Aorta (tissue), 5 donors: ENCODE data around the gene ASF1A. TPM values are rescaled to one million over a fixed set of nuclear protein-coding genes. Genes with fewer than 3 reads are reported as not detected.
A peak's percentile ranks its signal among the peaks of the same experiment; 100 is the strongest.

Experiments
- ATAC-seq: fragments of 200-7000 bp; cut with Tn5 transposase; one replicate; pipeline ENCODE4 v1.9.1; 2022; ENCODE audit warnings: moderate library complexity; ENCODE audit not compliant: low FRiP score
- DNase-seq, 2 donors: peaks; one replicate each; pipeline ENCODE4 v3.0.0-alpha.2; 2020
- H3K27ac ChIP-seq, 2 donors: one replicate each; pipeline ENCODE4 v1.5.1; 2013; ENCODE audit warnings: low read length in 2 of 2, mild to moderate bottlenecking in 2 of 2, moderate library complexity in 2 of 2, control low read depth in 1 of 2, inconsistent platforms in 1 of 2, low read depth in 1 of 2
- H3K27me3 ChIP-seq, 2 donors: one replicate each; pipeline ENCODE4 v1.6.1; 2013; ENCODE audit warnings: control low read depth in 1 of 2, low read length in 1 of 2, mild to moderate bottlenecking in 1 of 2, moderate library complexity in 1 of 2; ENCODE audit not compliant: insufficient read depth in 2 of 2, control insufficient read depth in 1 of 2
- H3K36me3 ChIP-seq, 2 donors: one replicate each; pipeline ENCODE4 v1.6.1; 2013; ENCODE audit warnings: control low read depth in 1 of 2, low read length in 1 of 2, mild to moderate bottlenecking in 1 of 2; ENCODE audit not compliant: insufficient read depth in 2 of 2, control insufficient read depth in 1 of 2
- H3K4me1 ChIP-seq, 2 donors: one replicate each; pipeline ENCODE4 v1.6.1; 2013; ENCODE audit warnings: low read length in 2 of 2, control low read depth in 1 of 2, mild to moderate bottlenecking in 1 of 2, moderate library complexity in 1 of 2; ENCODE audit not compliant: insufficient read depth in 2 of 2, control insufficient read depth in 1 of 2
- H3K4me3 ChIP-seq, 2 donors: one replicate each; pipeline ENCODE4 v1.5.1; 2013; ENCODE audit warnings: low read length in 2 of 2, control low read depth in 1 of 2, mild to moderate bottlenecking in 1 of 2
- H3K9me3 ChIP-seq: one replicate; pipeline ENCODE4 v1.6.1; 2013; ENCODE audit warnings: mild to moderate bottlenecking, low read length; ENCODE audit not compliant: control insufficient read depth
- WGBS, 2 donors: extraction: QIAGEN DNeasy Blood & Tissue Kit; methylation state at CpG; one replicate each; pipeline ENCODE4 v1.1.7; 2013; 5-methylcytosine and 5-hydroxymethylcytosine counted together
- intact Hi-C, 2 donors: fragments of 100-400 bp; cut with DNase I; formaldehyde crosslinking; loops; one replicate each; pipeline versions ENCODE4 v1.14.2 to v1.15.0; 2022
- polyA plus RNA-seq, 2 donors: library from polyadenylated mRNA; stranded (reverse); fragments of 200-250 nt; gene quantifications; one replicate each; pipeline ENCODE4 v1.2.3, GENCODE V29; 2013
- total RNA-seq, 2 donors: library from RNA; stranded (reverse); fragmentation: NEBNext Ultra II Directional; extraction: Animal tissue kit (Norgen Biotek cat#: 25700); gene quantifications; one replicate each; pipeline ENCODE4 v1.2.1, GENCODE V29; 2021
- donor health status: healthy with polysubstance abuse.
- donor health status: Bipolar disorder and iron deficiency.
- donor health status: DM: no; HTN: no; CAD: no.
- donor health status: DM: no; HTN: no; CAD: no.
- donor health status: DM: yes; HTN: yes; CAD: no.

Gene ASF1A
- total and polyA plus RNA-seq, 4 donors: 11.5 to 17.4 (median 12.7) TPM

DNA sequence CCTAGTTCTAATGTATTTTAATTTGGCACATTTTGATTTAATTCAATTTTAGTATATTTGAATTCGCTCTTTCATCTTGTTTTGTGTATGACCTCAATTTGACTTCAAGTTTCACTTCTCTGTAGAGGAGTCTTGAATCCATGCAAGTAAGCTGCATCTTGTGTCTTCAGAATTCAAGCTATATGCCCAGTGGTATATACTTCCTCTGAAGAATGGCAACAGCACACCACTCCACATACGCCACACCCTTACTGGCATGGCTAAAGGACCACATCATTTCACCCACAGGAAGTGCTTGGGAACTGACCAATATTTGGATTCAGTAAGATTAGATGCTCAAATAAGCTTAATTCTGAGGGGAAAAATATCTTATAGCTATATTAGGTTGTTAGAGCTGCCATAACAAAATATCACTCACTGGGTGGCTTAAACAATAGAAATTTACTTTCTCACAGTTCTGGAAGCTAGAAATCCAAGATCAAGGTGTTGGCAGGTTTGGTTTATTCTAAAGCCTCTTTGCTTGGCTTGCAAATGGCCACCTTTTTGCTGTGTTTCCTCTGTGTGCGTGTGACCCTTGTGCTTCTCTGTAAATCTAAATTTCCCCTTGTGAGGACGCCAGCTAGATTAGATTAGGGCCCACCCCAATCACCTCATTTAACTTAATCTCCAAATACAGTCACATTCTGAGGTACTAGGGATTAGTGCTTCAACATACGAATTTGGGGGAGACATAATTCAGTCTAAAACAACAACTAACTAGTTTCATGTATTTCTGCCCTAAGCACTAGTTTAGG is 2.8 kb upstream of the ASF1A start:
- intact Hi-C loops: no loop called here
- Histone ChIP-seq H3K36me3 (no peaks in the 10 kb centered on the region), H3K4me1 (peaks cover 0 to 6% of the 10 kb centered on the region in 2 donors), H3K27me3 (no peaks in the 10 kb centered on the region), H3K4me3 (no peak overlapping the region), H3K9me3 (no peaks in the 10 kb centered on the region), H3K27ac (peak overlapping the region in 1 of 2 donors; percentile 12)
- no peak for DNase-seq
- 89 to 92% methylated on average over 5 of the region's 5 CpGs for WGBS, 2 donors
- ATAC-seq: no peak

DNA sequence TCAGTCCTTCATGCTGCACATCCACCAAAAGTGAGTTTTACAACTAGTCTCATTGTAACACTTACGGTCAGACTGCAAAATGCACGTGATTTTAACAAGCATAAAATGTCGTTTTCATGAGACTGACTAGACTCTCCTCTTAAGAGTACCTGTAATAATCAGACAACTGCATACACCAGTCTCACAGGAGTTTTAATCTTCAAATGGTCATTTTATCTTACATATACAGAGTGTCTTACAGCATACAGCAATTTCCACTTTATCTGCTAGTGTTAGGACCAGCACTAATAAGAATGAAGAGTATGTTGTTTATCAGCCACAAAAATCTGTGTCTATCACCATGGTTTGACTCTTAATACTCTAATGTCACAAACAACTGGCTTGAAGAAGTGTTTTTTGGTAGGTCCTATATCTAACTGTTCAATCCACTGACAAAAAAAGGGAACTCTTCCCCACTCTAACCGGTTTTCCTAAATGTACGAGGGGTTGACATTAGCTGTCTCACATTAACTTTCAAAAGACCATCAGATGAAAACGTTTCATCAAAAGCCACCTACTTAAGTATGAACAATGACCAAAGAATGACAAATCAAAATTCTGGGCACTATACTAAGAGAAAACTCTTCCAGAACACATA is 1.5 kb upstream of the ASF1A start:
- no peak for ATAC-seq
- Histone ChIP-seq H3K27ac (peak overlapping the region in 1 of 2 donors; percentile 93), H3K36me3 (no peaks in the 10 kb centered on the region), H3K4me3 (peak overlapping the region; percentile 63 to 92), H3K9me3 (no peaks in the 10 kb centered on the region), H3K27me3 (no peaks in the 10 kb centered on the region), H3K4me1 (peaks cover 0 to 6% of the 10 kb centered on the region in 2 donors)
- no peak for DNase-seq
- 8 to 12% methylated on average over 6 of the region's 6 CpGs for WGBS, 2 donors
- intact Hi-C loops: no loop called here

DNA sequence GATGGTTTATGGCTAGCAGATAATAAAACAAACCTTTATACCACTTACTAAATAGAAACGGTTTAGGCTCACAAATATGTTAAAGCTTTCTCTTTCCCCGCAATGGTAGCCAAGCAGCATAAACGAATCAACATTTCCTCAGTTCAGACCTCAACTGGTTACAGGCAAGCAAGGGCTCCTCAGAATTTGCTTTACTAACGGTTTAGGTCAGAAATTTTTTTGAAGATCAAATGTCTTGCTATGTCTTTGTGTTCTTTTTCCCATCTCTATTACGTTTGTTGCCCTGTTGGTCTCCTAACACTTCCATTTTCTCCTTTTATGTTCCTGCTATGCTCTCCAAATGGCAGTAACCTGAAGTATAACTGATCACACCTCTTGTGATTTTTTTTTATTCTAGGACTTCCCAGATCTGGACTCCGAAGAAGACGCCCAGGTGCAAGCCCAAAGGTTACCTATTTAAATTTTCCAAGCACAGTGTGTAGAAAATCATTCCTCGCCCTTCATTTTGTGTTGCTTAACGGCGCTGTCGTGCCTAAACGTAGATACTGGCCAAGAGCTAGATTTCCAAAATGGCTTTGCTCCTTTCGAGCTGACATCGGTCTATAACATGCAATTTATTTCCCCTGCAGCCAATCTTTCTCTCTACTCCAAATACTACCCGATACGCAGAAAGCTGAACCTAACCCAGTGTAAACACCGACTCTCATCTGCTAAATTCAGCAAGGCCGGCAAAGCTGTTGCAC is 717 bp upstream of the ASF1A start:
- 0% methylated on average over 18 of the region's 18 CpGs for WGBS, 2 donors
- Histone ChIP-seq H3K36me3 (no peaks in the 10 kb centered on the region), H3K27ac (peak overlapping the region; percentile 83 to 93), H3K4me3 (peak overlapping the region; percentile 63 to 92), H3K27me3 (no peaks in the 10 kb centered on the region), H3K4me1 (peaks cover 0 to 6% of the 10 kb centered on the region in 2 donors), H3K9me3 (no peaks in the 10 kb centered on the region)
- intact Hi-C loops: no loop called here
- peak in 1 of 2 donors; percentile 58 for DNase-seq
- ATAC-seq: peak; percentile 39

DNA sequence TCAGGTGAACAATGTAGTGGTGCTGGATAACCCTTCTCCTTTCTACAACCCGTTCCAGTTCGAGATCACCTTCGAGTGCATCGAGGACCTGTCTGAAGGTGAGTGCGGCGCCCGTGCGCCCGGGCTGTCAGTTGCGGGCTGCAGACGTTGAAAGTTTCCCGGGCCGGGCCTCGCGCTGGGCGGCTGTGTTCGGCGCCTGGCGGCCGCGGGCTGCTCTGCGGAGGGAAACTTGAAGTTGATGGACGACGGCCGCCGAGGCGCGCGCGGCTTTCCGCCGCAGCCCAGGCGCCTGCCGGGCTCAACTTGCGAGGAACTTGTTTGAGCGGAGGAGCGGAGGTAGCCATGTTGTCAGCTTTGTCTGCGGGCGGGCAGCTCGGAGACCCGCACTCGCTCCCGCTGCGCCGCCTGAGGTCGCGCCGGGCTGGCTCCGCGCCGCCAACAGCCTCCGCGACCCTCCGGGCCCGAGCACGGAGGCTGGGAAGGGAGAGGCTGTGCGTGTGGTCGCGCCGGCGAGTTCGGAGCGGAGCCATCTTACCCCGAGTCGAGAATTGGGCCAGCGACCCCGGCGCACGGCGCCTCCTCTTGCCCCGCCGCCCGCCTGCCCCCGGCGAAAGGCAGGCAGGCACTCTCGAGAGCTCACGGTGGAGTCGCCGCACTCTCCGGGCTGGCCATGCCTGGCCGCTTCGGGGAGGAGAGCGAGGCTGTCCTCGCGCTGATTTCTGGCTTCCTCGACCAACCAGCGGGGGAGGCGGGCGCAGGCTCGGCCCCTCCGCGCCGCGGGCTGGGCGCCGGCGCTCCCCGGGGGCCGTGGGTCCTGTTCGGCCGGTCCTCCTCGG is 691 bp downstream of the ASF1A start:
- WGBS, 2 donors: 0% methylated on average over 87 to 102 of the region's 102 CpGs
- intact Hi-C loops: loop anchor here (2.0 to 5.0 kb wide), 3 partner anchors 38 to 1412 kb away; partner anchors contain the start of genes DCBLD1 (in 1 of the 2) and MCM9 (in 1 of the 2)
- ATAC-seq (peak; percentile 85), DNase-seq (peak; percentile 76 to 92)
- Histone ChIP-seq H3K27ac (peak overlapping the region; percentile 76 to 79), H3K9me3 (no peaks in the 10 kb centered on the region), H3K4me1 (peaks cover 0 to 6% of the 10 kb centered on the region in 2 donors), H3K36me3 (no peaks in the 10 kb centered on the region), H3K4me3 (peak overlapping the region; percentile 82 to 91), H3K27me3 (no peaks in the 10 kb centered on the region)

DNA sequence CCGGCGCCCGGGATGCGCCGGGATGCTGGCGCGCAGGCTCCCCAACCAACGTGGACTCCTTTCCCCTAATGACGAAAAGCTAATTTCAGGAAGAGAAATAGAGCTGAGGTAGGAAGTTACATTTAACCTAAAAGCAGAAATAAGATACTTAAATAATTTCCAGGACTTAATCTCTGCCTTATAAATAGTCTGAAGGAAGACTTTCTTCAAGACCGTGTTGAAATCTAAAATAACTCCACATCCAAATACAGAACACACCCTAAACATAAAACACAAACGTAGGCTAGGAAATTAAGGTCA is 1.3 kb downstream of the ASF1A start:
- no peaks in the 10 kb centered on the region for H3K9me3 ChIP-seq

DNA sequence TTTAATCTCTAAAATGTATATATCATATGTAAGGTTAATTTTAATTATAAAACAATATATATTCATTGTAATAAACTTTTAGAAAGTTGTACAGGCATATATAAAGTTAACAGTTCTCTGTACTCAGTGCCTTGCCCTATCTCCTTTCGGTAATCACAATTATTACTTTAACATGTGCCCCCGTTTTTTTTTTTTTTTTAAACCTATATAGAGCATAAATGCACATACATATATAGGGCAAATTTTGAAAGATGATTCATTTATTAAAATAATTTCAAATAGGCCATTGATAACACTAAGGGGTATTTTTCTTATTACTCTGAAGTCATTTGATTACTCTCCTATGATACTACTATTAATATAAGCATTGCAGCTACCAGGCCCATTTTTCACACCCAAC is 1.9 kb downstream of the ASF1A start:
- ATAC-seq (no peak), DNase-seq (no peak)
- intact Hi-C loops: loop anchor here (2.0 to 5.0 kb wide), 3 partner anchors 36 to 1414 kb away; partner anchors contain the start of genes DCBLD1 (in 1 of the 2) and MCM9 (in 1 of the 2)
- no peak overlapping the region for H3K27ac ChIP-seq
- no peaks in the 10 kb centered on the region for H3K27me3 ChIP-seq
- 42 to 47% methylated on average over 2 of the region's 2 CpGs for whole genome bisulfite sequencing, 2 donors
- peaks cover 0 to 6% of the 10 kb centered on the region in 2 donors for H3K4me1 ChIP-seq
- no peaks in the 10 kb centered on the region for H3K36me3 ChIP-seq
- no peaks in the 10 kb centered on the region for H3K9me3 ChIP-seq
- H3K4me3 ChIP-seq: no peak overlapping the region

More for the DNA sequence above, 1.3 kb downstream of the ASF1A start:
- intact Hi-C loops: loop anchor here (2.0 to 5.0 kb wide), 3 partner anchors 37 to 1413 kb away; partner anchors contain the start of genes DCBLD1 (in 1 of the 2) and MCM9 (in 1 of the 2)
- WGBS, 2 donors: 0% methylated on average over 11 of the region's 11 CpGs
- ATAC-seq: no peak
- Histone ChIP-seq H3K36me3 (no peaks in the 10 kb centered on the region), H3K4me3 (peak overlapping the region; percentile 82 to 91), H3K27me3 (no peaks in the 10 kb centered on the region), H3K4me1 (peaks cover 0 to 6% of the 10 kb centered on the region in 2 donors), H3K27ac (peak overlapping the region in 1 of 2 donors; percentile 79)
- DNase-seq: no peak

DNA sequence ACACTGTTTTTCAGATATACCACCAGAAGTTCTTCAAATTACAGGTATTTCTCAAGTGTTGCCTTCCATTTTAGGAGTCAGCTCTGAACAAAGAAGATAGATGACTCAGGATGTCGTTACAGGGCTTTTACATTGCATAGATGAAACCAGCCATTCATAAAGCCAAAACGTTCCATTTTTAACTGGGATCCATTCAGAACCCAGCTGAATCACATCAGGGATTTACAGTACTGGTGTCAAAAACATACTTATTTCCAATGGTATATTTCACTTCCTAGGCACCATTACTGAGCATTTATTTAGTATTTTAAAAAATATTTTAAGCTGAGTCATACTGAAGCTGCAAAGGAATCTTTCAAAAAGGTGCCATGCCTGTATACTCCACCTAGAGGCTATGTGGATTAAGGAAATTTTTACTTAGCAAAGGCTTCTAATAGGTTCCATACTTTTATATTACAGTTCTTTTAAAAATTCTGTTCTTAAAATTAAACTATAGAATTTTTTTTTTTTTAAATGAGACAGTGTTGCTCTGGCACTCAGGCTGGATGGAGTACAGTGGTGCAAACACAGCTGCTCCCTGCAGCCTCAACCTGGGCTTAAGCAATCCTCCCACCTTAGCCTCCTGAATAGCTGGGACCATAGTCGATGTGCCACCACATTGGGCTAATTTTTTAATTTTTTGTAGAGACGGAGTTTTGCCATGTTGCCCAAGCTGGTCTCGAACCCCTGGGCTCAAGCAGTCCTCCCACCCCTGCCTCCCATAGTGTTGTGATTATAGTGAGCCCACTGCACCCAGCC is 2.6 kb downstream of the ASF1A start:
- ATAC-seq: no peak
- H3K27me3 ChIP-seq: no peaks in the 10 kb centered on the region
- no peaks in the 10 kb centered on the region for H3K9me3 ChIP-seq
- WGBS, 2 donors: 67 to 75% methylated on average over 5 of the region's 5 CpGs
- no peak for DNase-seq
- H3K27ac ChIP-seq: no peak overlapping the region
- no peak overlapping the region for H3K4me3 ChIP-seq
- intact Hi-C loops: loop anchor here (5.0 kb wide), 2 partner anchors 36 to 1414 kb away; partner anchors contain the start of gene DCBLD1 (in 1 of the 2)
- H3K4me1 ChIP-seq: peaks cover 0 to 3% of the 10 kb centered on the region in 2 donors
- H3K36me3 ChIP-seq: no peaks in the 10 kb centered on the region
